ENCODE measurements around the gene ASPSCR1. TPM values are rescaled to one million over a fixed set of nuclear protein-coding genes. Genes with fewer than 3 reads are reported as not detected.

The ASPSCR1 gene
- total and polyA plus RNA-seq, 2 of the 13 experiments (the other 11 are each of a cell fraction or from before 2014, with no cell fraction given), result 274 to 314 TPM

- Histone ChIP-seq H3K27ac (ENCODE audit: extremely low read length, insufficient read depth, low read length) (no peak within 1 kb of the TSS), H3K79me2 (ENCODE audit: insufficient read depth, low read length) (no peaks in the 10 kb centered on the region), H3K4me3 (replicated peaks in 1 of 3; ENCODE audit: insufficient read depth in 1 of 3, low read depth in 2 of 3, low read length in 3 of 3) (no peak within 1 kb of the TSS), H3K4me2 (ENCODE audit: low read depth, low read length) (no peak within 1 kb of the TSS), H3K36me3 (replicated peaks in 1 of 2; ENCODE audit: control insufficient read depth in 1 of 2, insufficient read depth in 2 of 2, low read length in 2 of 2) (no peaks in the 10 kb centered on the region), H3K9me3 (ENCODE audit: low read length) (no peaks in the 10 kb centered on the region), H4K20me1 (ENCODE audit: insufficient read depth, low read length) (no peaks in the 10 kb centered on the region), H2AFZ (ENCODE audit: low read length) (no peak within 1 kb of the TSS), H3K4me1 (ENCODE audit: insufficient read depth, low read length) (peaks cover 41% of the 10 kb centered on the region), H3K9ac (ENCODE audit: insufficient read depth, low read depth, low read length) (no peak within 1 kb of the TSS), H3K27me3 (ENCODE audit: control insufficient read depth in 1 of 2, insufficient read depth in 2 of 2, low read length in 2 of 2) (0 out of 5 replicates have a peak, but pooled peaks cover 0 to 3% of the 10 kb centered on the region in 2 experiments)
- in situ Hi-C loops (cut with HindIII; ENCODE audit: extremely low pct_ligation_motif_present, low pct_unique_long_range_greater_than_20kb), result no loop called here
- BruUV-seq (replicated peaks), result no TSS peak
- POLR2A ChIA-PET, result interaction anchor here (1.1 to 1.4 kb wide), 3 partner anchors 9 to 75 kb away, joined by 3 to 4 read pairs (median 4); partner anchors contain the start of gene CENPX
- ATAC-seq (no peak), DNase-seq (ENCODE audit: low spot score) (no peak), FAIRE-seq (no peak)
- intact Hi-C loops (cut with micrococcal nuclease; ENCODE audit: unreplicated experiment), result no loop called here
- peak; percentile 53; the same call in 1 of the 2 replicates for TF ChIP-seq ZBTB33 (CRISPR knock-in tag; IDR thresholded peaks at IDR 0.05)
- 0 out of 2 replicates have a peak, but pooled peaks have one; percentile 60 for TF ChIP-seq SSRP1 (CRISPR knock-in tag; IDR thresholded peaks at IDR 0.05)
- TF ChIP-seq ASH2L (IDR thresholded peaks at IDR 0.05; ENCODE audit: insufficient read length, low read depth, low read length), result no peak
- TF ChIP-seq, protein P1, sequence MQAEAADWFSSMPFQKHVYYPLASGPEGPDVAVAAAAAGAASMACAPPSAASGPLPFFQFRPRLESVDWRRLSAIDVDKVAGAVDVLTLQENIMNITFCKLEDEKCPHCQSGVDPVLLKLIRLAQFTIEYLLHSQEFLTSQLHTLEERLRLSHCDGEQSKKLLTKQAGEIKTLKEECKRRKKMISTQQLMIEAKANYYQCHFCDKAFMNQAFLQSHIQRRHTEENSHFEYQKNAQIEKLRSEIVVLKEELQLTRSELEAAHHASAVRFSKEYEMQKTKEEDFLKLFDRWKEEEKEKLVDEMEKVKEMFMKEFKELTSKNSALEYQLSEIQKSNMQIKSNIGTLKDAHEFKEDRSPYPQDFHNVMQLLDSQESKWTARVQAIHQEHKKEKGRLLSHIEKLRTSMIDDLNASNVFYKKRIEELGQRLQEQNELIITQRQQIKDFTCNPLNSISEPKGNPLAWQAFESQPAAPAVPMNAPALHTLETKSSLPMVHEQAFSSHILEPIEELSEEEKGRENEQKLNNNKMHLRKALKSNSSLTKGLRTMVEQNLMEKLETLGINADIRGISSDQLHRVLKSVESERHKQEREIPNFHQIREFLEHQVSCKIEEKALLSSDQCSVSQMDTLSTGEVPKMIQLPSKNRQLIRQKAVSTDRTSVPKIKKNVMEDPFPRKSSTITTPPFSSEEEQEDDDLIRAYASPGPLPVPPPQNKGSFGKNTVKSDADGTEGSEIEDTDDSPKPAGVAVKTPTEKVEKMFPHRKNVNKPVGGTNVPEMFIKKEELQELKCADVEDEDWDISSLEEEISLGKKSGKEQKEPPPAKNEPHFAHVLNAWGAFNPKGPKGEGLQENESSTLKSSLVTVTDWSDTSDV (CRISPR knock-in tag; IDR thresholded peaks at IDR 0.05), result 0 out of 2 replicates have a peak, but pooled peaks have one; percentile 31
- CTCF ChIA-PET (ENCODE audit: low intra/inter-chr PET ratio, low total read pairs), result no interaction called here
- 71% methylated on average over 12 of the region's 13 CpGs for WGBS (ENCODE audit: low lambda C conversion rate)
These were observed 30.2 kb upstream of the ASPSCR1 start, which contains the start of gene MYADML2 for GRCh38 chr17:81947189-81947588. MYADML2 (minus strand) TSS chr17:81947233; CDS start chr17:81941741, 5,492 bp downstream.
